ENCODE results near the gene RNF32.

GRCh38 chr7:156625580-156625979, 15.0 kb upstream of the RNF32 start:
- TF ChIP-seq CTCF (IDR thresholded peaks at IDR 0.05; ENCODE audit: insufficient read depth, low read depth, low read length) (no peak), EZH2 (IDR thresholded peaks at IDR 0.05; ENCODE audit: insufficient read depth, low read length) (no peak)
